Brain microvascular endothelial cell (primary cell): ENCODE data around the gene WNK2.

ENCODE experiments used
- DNase-seq: peaks from one replicate; pipeline ENCODE4 v3.0.0-alpha.2; 2020
- H3K27ac ChIP-seq: fragments of 250-450 bp; sonication (Bioruptor Pico); 2 replicates; pipeline ENCODE4 v1.5.1; 2020; ENCODE audit warnings: mild to moderate bottlenecking, moderate library complexity
- H3K27me3 ChIP-seq: fragments of 250-450 bp; sonication (Bioruptor Pico); replicated peaks from 2 replicates; pipeline ENCODE4 v1.5.1; 2020; ENCODE audit warnings: mild to moderate bottlenecking
- H3K36me3 ChIP-seq: fragments of 250-450 bp; sonication (Bioruptor Pico); replicated peaks from 2 replicates; pipeline ENCODE4 v1.5.1; 2020; ENCODE audit warnings: mild to moderate bottlenecking
- H3K4me3 ChIP-seq: 2 replicates; pipeline ENCODE4 v1.5.1; 2011; ENCODE audit warnings: low read depth, mild to moderate bottlenecking, control low read depth, low read length, moderate library complexity
- CTCF ChIP-seq: IDR thresholded peaks from 2 replicates; pipeline ENCODE4 v1.5.1; 2011; ENCODE audit warnings: low read depth, mild to moderate bottlenecking, moderate library complexity, low read length, control low read depth, inconsistent platforms; ENCODE audit errors: missing control alignments
- in situ Hi-C: cut with HindIII; loops from 2 replicates; pipeline ENCODE4 v1.10.0; 2017; ENCODE audit warnings: low sequenced_read_pairs, low pct_ligation_motif_present

The WNK2 gene

GRCh38 chr9:93159601-93160471 lies 24.1 kb upstream of the WNK2 start:
- in situ Hi-C loops, result no loop called here
- peak; percentile 100 for TF ChIP-seq CTCF
- Histone ChIP-seq H3K27ac (no peak overlapping the region), H3K4me3 (no peak overlapping the region), H3K27me3 (no peaks in the 10 kb centered on the region), H3K36me3 (no peaks in the 10 kb centered on the region)
- DNase-seq, result peak; percentile 88

GRCh38 chr9:93161786-93162562 lies 22.0 kb upstream of the WNK2 start:
- Histone ChIP-seq H3K36me3 (no peaks in the 10 kb centered on the region), H3K4me3 (no peak overlapping the region), H3K27ac (no peak overlapping the region), H3K27me3 (no peaks in the 10 kb centered on the region)
- no peak for DNase-seq
- no peak for TF ChIP-seq CTCF
- in situ Hi-C loops, result no loop called here

- Histone ChIP-seq H3K27ac (no peak overlapping the region), H3K27me3 (no peaks in the 10 kb centered on the region), H3K36me3 (no peaks in the 10 kb centered on the region), H3K4me3 (no peak overlapping the region)
- in situ Hi-C loops, result no loop called here
- no peak for DNase-seq
- no peak for TF ChIP-seq CTCF
Observed at GRCh38 chr9:93164085-93164484, 19.9 kb upstream of the WNK2 start.

GRCh38 chr9:93166699-93167098 lies 17.2 kb upstream of the WNK2 start:
- in situ Hi-C loops, result no loop called here
- Histone ChIP-seq H3K27me3 (no peaks in the 10 kb centered on the region), H3K36me3 (no peaks in the 10 kb centered on the region), H3K27ac (no peak overlapping the region), H3K4me3 (no peak overlapping the region)
- DNase-seq, result no peak
- no peak for TF ChIP-seq CTCF

- Histone ChIP-seq H3K27me3 (no peaks in the 10 kb centered on the region), H3K27ac (no peak overlapping the region), H3K36me3 (no peaks in the 10 kb centered on the region), H3K4me3 (no peak overlapping the region)
- DNase-seq, result no peak
- TF ChIP-seq CTCF, result no peak
- in situ Hi-C loops, result no loop called here
Observed at GRCh38 chr9:93167185-93167584, 16.8 kb upstream of the WNK2 start.
